ENCODE data around the gene ZPBP2. TPM values are rescaled to one million over a fixed set of nuclear protein-coding genes. Genes with fewer than 3 reads are reported as not detected.

ZPBP2 gene
- total RNA-seq, 1 experiment from 2014 or later: not detected

GRCh38 chr17:39894681-39895376, 26.8 kb downstream of the ZPBP2 start:
- H3K4me1 Mint-ChIP-seq: no peaks in the 10 kb centered on the region
- no peak overlapping the region for H3K27ac Mint-ChIP-seq
- H3K27me3 Mint-ChIP-seq (ENCODE audit: low read depth): peaks cover 10% of the 10 kb centered on the region
- POLR2A ChIA-PET: no interaction called here
- H3K9me3 Mint-ChIP-seq: no peaks in the 10 kb centered on the region
- TF ChIP-seq PRDM15 (CRISPR knock-in tag; IDR thresholded peaks at IDR 0.05) (no peak), IRF1 (CRISPR knock-in tag; IDR thresholded peaks at IDR 0.05) (no peak), ATF6 (CRISPR knock-in tag; IDR thresholded peaks at IDR 0.05) (no peak), FOXK1 (CRISPR knock-in tag; IDR thresholded peaks at IDR 0.05) (no peak), ATF2 (CRISPR knock-in tag; IDR thresholded peaks at IDR 0.05; ENCODE audit: borderline replicate concordance, low read depth) (no peak), E2F5 (CRISPR knock-in tag; IDR thresholded peaks at IDR 0.05) (no peak), ZNF423 (CRISPR knock-in tag; IDR thresholded peaks at IDR 0.05) (no peak), GRHL2 (CRISPR knock-in tag; IDR thresholded peaks at IDR 0.05; ENCODE audit: insufficient replicate concordance, severe bottlenecking) (no peak), NR1H2 (CRISPR knock-in tag; IDR thresholded peaks at IDR 0.05) (no peak), NFYB (CRISPR knock-in tag; conservative IDR thresholded peaks at IDR 0.05; ENCODE audit: low read depth) (no peak), USF2 (CRISPR knock-in tag; IDR thresholded peaks at IDR 0.05) (no peak), NR2C2 (CRISPR knock-in tag; IDR thresholded peaks at IDR 0.05) (no peak), EMX1 (CRISPR knock-in tag; IDR thresholded peaks at IDR 0.05) (no peak)
- H3K36me3 Mint-ChIP-seq: no peaks in the 10 kb centered on the region
- no peak overlapping the region for H3K4me3 Mint-ChIP-seq
- ATAC-seq (no peak), DNase-seq (ENCODE audit: low spot score) (no peak)
- CTCF ChIA-PET: interaction anchor here (0.6 to 1.9 kb wide), 4 partner anchors 79 to 273 kb away, joined by 3 to 7 read pairs (median 3); partner anchors contain the start of gene PSMD3

GRCh38 chr17:39898088-39898487, 30.1 kb downstream of the ZPBP2 start:
- no peaks in the 10 kb centered on the region for H3K9me3 Mint-ChIP-seq
- no peaks in the 10 kb centered on the region for H3K36me3 Mint-ChIP-seq
- ChIA-PET POLR2A (no interaction called here), CTCF (interaction anchor here (0.9 kb wide), 1 partner anchor 82 kb away, joined by 3 read pairs; the partner anchor contains the start of gene PSMD3)
- H3K27me3 Mint-ChIP-seq (ENCODE audit: low read depth): peaks cover under 1% of the 10 kb centered on the region
- no peak for DNase-seq (ENCODE audit: low spot score)
- H3K4me1 Mint-ChIP-seq: no peaks in the 10 kb centered on the region
- no peak for ATAC-seq
- no peak overlapping the region for H3K27ac Mint-ChIP-seq
- H3K4me3 Mint-ChIP-seq: no peak overlapping the region
- TF ChIP-seq TEAD4 (CRISPR knock-in tag; IDR thresholded peaks at IDR 0.05) (no peak), PREB (CRISPR knock-in tag; IDR thresholded peaks at IDR 0.05; ENCODE audit: borderline replicate concordance) (no peak), GRHL2 (CRISPR knock-in tag; IDR thresholded peaks at IDR 0.05; ENCODE audit: insufficient replicate concordance, severe bottlenecking) (no peak), PRDM15 (CRISPR knock-in tag; IDR thresholded peaks at IDR 0.05) (no peak), ZNF396 (CRISPR knock-in tag; IDR thresholded peaks at IDR 0.05; ENCODE audit: borderline replicate concordance) (no peak), ZMAT4 (CRISPR knock-in tag; IDR thresholded peaks at IDR 0.05) (no peak), SMAD4 (CRISPR knock-in tag; IDR thresholded peaks at IDR 0.05) (no peak)
